Trophoblast cell (in vitro differentiated cells and primary cell): ENCODE measurements around the gene FXYD6.

Experiments used
- DNase-seq, 2 donors: peaks; one replicate each; pipeline ENCODE4 v3.0.0-alpha.2; 2016
- H2AFZ ChIP-seq: 2 replicates; pipeline ENCODE4 v1.6.1; 2013; ENCODE audit warnings: low read length, moderate library complexity, mild to moderate bottlenecking; ENCODE audit not compliant: insufficient read depth, poor library complexity
- H2AK5ac ChIP-seq: 2 replicates; pipeline ENCODE4 v1.6.1; 2013; ENCODE audit warnings: mild to moderate bottlenecking, low read length
- H2BK120ac ChIP-seq: 2 replicates; pipeline ENCODE4 v1.6.1; 2013; ENCODE audit warnings: low read length, mild to moderate bottlenecking, moderate library complexity; ENCODE audit not compliant: insufficient read depth, poor library complexity
- H2BK12ac ChIP-seq: 2 replicates; pipeline ENCODE4 v1.6.1; 2013; ENCODE audit warnings: mild to moderate bottlenecking, low read length, moderate library complexity
- H2BK5ac ChIP-seq: 2 replicates; pipeline ENCODE4 v1.6.1; 2013; ENCODE audit warnings: low read length, low read depth, moderate library complexity, mild to moderate bottlenecking; ENCODE audit not compliant: poor library complexity
- H3K14ac ChIP-seq: 2 replicates; pipeline ENCODE4 v1.6.1; 2013; ENCODE audit warnings: mild to moderate bottlenecking, low read length
- H3K18ac ChIP-seq: 2 replicates; pipeline ENCODE4 v1.6.1; 2013; ENCODE audit warnings: mild to moderate bottlenecking, low read length
- H3K23ac ChIP-seq: 2 replicates; pipeline ENCODE4 v1.6.1; 2013; ENCODE audit warnings: low read length
- H3K27ac ChIP-seq: 2 replicates; pipeline ENCODE4 v1.5.1; 2013; ENCODE audit warnings: low read depth, mild to moderate bottlenecking, inconsistent platforms, low read length, moderate library complexity
- H3K27me3 ChIP-seq: 2 replicates; pipeline ENCODE4 v1.6.1; 2013; ENCODE audit warnings: inconsistent platforms, mild to moderate bottlenecking, low read length, moderate library complexity; ENCODE audit not compliant: insufficient read depth
- H3K36me3 ChIP-seq, 2 experiments: 1 replicate in 1 of 2; 2 replicates in 1 of 2; pipeline ENCODE4 v1.6.1; 2013; ENCODE audit warnings: low read length in 2 of 2, mild to moderate bottlenecking in 2 of 2, moderate library complexity in 1 of 2; ENCODE audit not compliant: insufficient read depth in 2 of 2, control insufficient read depth in 1 of 2
- H3K4ac ChIP-seq: 2 replicates; pipeline ENCODE4 v1.6.1; 2013; ENCODE audit warnings: low read depth, mild to moderate bottlenecking, low read length, moderate library complexity
- H3K4me1 ChIP-seq, 2 experiments: 1 replicate in 1 of 2; 2 replicates in 1 of 2; pipeline ENCODE4 v1.6.1; 2013; ENCODE audit warnings: low read length in 2 of 2, mild to moderate bottlenecking in 2 of 2, moderate library complexity in 1 of 2; ENCODE audit not compliant: insufficient read depth in 2 of 2, control insufficient read depth in 1 of 2
- H3K4me2 ChIP-seq: 2 replicates; pipeline ENCODE4 v1.6.1; 2013; ENCODE audit warnings: inconsistent platforms, mild to moderate bottlenecking, low read length, moderate library complexity
- H3K4me3 ChIP-seq: 2 replicates; pipeline ENCODE4 v1.5.1; 2013; ENCODE audit warnings: mild to moderate bottlenecking, low read depth, low read length, inconsistent platforms
- H3K79me1 ChIP-seq: one replicate; pipeline ENCODE4 v1.6.1; 2013; ENCODE audit warnings: low read length
- H3K79me2 ChIP-seq: 2 replicates; pipeline ENCODE4 v1.6.1; 2013; ENCODE audit warnings: low read length, mild to moderate bottlenecking; ENCODE audit not compliant: control insufficient read depth, insufficient read depth, poor library complexity
- H3K9ac ChIP-seq: 2 replicates; pipeline ENCODE4 v1.6.1; 2013; ENCODE audit warnings: mild to moderate bottlenecking, low read length
- H3K9me3 ChIP-seq: 2 replicates; pipeline ENCODE4 v1.6.1; 2013; ENCODE audit warnings: low read depth, mild to moderate bottlenecking, control low read depth, inconsistent platforms, low read length; ENCODE audit not compliant: insufficient read depth
- H4K12ac ChIP-seq: 2 replicates; pipeline ENCODE4 v1.6.1; 2013; ENCODE audit warnings: low read depth, mild to moderate bottlenecking, low read length, moderate library complexity
- H4K8ac ChIP-seq: 2 replicates; pipeline ENCODE4 v1.6.1; 2013; ENCODE audit warnings: low read depth, mild to moderate bottlenecking, low read length, moderate library complexity
- H4K91ac ChIP-seq: one replicate; pipeline ENCODE4 v1.6.1; 2013; ENCODE audit warnings: low read depth, mild to moderate bottlenecking, low read length, moderate library complexity
- WGBS: extraction: QIAGEN DNeasy Blood & Tissue Kit; methylation state at CpG from one replicate; pipeline ENCODE4 v1.1.7; 2013; ENCODE audit warnings: missing lambda C conversion rate; ENCODE audit not compliant: insufficient read length, insufficient coverage; ENCODE audit errors: extremely low coverage; 5-methylcytosine and 5-hydroxymethylcytosine counted together

FXYD6 gene

DNA sequence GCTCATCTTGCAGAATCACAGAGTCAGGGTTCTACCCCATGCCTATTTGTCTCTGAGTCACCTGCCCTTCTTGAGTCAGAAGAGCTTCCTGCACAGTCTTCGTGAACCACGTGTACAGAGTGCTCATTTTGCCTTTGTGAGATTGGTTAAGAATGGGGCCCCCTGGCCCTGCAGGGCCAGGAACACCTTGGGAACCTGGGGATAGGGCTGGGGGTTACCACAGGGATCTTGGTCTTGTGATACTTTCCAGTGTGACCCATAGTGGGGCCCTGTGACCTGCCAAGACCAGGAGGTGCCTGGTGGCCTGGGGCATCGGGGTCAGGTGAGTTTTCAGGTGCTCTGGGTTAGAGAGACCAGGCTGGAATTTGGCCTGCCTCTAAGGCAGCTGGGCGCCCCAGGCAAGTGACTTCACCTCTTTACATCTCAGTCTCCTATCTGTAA is 43.3 kb upstream of the FXYD6 start:
- no peak overlapping the region for H4K91ac ChIP-seq

DNA sequence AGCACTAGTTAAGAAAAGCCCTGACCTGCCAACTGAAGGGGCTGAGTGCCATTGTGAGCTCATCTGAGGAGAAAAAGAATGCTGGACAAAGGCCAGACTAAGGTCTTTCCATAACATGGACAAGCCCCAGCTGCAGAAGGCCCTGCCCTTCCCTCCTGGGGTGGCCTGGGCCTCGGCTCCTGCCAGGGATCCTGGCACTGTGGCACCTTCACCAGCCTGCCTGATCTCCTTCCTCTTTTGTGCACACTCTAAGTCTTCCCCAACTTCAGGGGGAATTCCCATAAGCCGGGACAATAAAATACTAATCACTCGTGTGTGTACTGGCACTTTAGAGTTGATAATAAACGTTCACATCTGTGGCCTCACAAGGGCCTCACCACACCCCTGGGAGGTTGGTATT is 42.9 kb upstream of the FXYD6 start:
- Histone ChIP-seq H2AK5ac (no peak overlapping the region), H3K23ac (no peak overlapping the region), H4K12ac (no peak overlapping the region)

More for the DNA sequence above, 43.3 kb upstream of the FXYD6 start:
- Histone ChIP-seq H2BK120ac (no peak overlapping the region), H3K4me3 (no peak overlapping the region), H2AK5ac (no peak overlapping the region), H2AFZ (no peak overlapping the region), H2BK5ac (no peak overlapping the region), H3K9me3 (no peaks in the 10 kb centered on the region), H4K8ac (no peak overlapping the region), H3K79me1 (no peaks in the 10 kb centered on the region), H2BK12ac (no peak overlapping the region), H3K4me1 (peaks cover 6 to 14% of the 10 kb centered on the region in 2 experiments), H4K12ac (no peak overlapping the region), H3K14ac (no peak overlapping the region), H3K79me2 (no peaks in the 10 kb centered on the region), H3K36me3 (no peaks in the 10 kb centered on the region), H3K27me3 (no peaks in the 10 kb centered on the region), H3K4me2 (no peak overlapping the region), H3K27ac (no peak overlapping the region), H3K18ac (no peak overlapping the region), H3K23ac (no peak overlapping the region), H3K4ac (no peak overlapping the region), H3K9ac (no peak overlapping the region)
- peak; percentile 82 to 83 for DNase-seq
- WGBS = no CpG with 5 or more reads among the region's 4 CpGs

DNA sequence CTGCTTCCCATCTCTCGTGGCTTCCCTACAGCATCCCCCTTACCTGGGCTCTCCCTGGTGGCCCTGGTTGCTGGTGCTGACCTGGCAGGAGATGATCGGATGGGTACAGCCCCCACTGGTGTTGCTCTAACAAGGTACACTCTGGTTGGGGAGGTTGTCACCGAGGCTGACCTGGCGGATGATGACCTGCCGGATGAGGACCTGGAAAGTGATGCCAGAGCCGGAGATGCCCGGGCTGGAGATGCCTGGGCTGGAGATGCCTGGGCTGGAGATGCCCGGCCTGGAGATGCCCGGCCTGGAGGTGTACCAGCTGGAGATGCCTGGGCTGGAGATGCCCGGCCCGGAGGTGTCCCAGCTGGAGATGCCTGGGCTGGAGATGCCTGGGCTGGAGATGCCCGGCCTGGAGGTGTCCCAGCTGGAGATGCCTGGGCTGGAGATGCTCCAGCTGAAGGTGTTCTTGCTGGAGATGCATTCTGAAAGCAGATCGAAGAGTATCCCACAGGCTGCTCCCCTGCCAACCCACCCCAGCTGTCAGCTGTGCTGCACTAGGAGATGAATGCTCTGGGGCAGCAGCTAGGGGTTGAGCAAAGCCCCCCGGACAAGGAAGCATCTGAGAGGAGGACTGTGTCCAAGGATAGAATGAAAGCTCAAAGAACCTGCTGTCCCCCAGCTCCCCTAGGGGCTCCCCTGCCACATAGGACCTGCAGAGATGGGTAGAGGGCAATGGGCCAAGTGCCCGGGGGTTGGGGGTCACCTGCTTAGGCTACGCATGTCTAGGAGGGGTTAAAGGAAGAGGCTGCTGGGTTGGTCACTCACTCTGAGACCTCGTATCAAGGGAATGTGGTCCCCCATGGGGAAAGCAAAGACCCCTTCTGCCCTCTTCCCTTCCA is 42.2 kb upstream of the FXYD6 start:
- no peak overlapping the region for H3K23ac ChIP-seq
- H3K18ac ChIP-seq = no peak overlapping the region
- no peak for DNase-seq
- H2AFZ ChIP-seq = no peak overlapping the region
- H3K79me1 ChIP-seq = no peaks in the 10 kb centered on the region
- H4K91ac ChIP-seq = no peak overlapping the region
- H3K4me3 ChIP-seq = no peak overlapping the region
- no peaks in the 10 kb centered on the region for H3K27me3 ChIP-seq
- no peak overlapping the region for H2AK5ac ChIP-seq
- no peaks in the 10 kb centered on the region for H3K79me2 ChIP-seq
- H3K36me3 ChIP-seq = no peaks in the 10 kb centered on the region
- no peak overlapping the region for H3K4me2 ChIP-seq
- H2BK5ac ChIP-seq = no peak overlapping the region
- no peak overlapping the region for H4K12ac ChIP-seq
- no peak overlapping the region for H3K14ac ChIP-seq
- H3K27ac ChIP-seq = no peak overlapping the region
- peaks cover 3% of the 10 kb centered on the region for H3K9me3 ChIP-seq
- H3K4ac ChIP-seq = no peak overlapping the region
- H2BK120ac ChIP-seq = no peak overlapping the region
- H4K8ac ChIP-seq = no peak overlapping the region
- no peak overlapping the region for H3K9ac ChIP-seq
- peaks cover 6 to 14% of the 10 kb centered on the region in 2 experiments for H3K4me1 ChIP-seq
- WGBS = no CpG with 5 or more reads among the region's 17 CpGs
- H2BK12ac ChIP-seq = no peak overlapping the region

More for the DNA sequence above, 42.9 kb upstream of the FXYD6 start:
- no peak overlapping the region for H3K4me2 ChIP-seq
- H3K18ac ChIP-seq = peak overlapping the region; percentile 11
- no peak overlapping the region for H2AFZ ChIP-seq
- H3K36me3 ChIP-seq = no peaks in the 10 kb centered on the region
- no peak overlapping the region for H4K8ac ChIP-seq
- WGBS = no CpG with 5 or more reads among the region's 4 CpGs
- no peak overlapping the region for H2BK5ac ChIP-seq
- no peaks in the 10 kb centered on the region for H3K79me1 ChIP-seq
- H2BK120ac ChIP-seq = no peak overlapping the region
- no peak overlapping the region for H2BK12ac ChIP-seq
- H4K91ac ChIP-seq = no peak overlapping the region
- peaks cover 6 to 14% of the 10 kb centered on the region in 2 experiments for H3K4me1 ChIP-seq
- no peaks in the 10 kb centered on the region for H3K79me2 ChIP-seq
- no peaks in the 10 kb centered on the region for H3K27me3 ChIP-seq
- H3K4ac ChIP-seq = no peak overlapping the region
- H3K27ac ChIP-seq = no peak overlapping the region
- no peak overlapping the region for H3K9ac ChIP-seq
- peaks cover under 1% of the 10 kb centered on the region for H3K9me3 ChIP-seq
- H3K14ac ChIP-seq = no peak overlapping the region
- H3K4me3 ChIP-seq = no peak overlapping the region
- no peak for DNase-seq

DNA sequence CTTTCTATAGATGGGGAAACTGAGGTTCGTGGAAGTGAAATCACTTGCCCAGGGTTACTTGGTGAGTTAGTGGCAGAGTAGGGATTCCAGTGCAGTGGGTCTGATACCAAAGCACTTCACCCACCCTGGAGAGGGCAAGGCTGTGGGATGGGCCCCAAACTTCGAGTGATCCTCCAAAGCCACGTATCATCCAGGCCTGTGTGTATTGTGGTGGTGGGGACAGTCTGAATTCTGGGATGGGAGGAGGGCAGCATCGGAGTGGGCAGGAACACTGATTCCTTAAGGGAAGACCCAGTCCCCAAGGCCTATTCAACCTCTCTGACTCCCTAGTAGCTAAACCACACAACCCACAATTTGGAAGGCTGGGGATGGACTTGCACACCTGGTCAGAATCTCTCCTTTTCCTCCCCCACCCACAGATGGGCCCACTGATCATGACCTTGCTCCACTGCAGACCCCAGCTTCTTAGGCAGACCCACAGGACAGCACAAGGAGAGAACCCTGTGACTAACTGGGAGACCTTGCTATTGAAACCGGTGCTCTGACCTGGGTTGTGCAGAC is 41.2 kb upstream of the FXYD6 start:
- no peak overlapping the region for H2AFZ ChIP-seq

More for the DNA sequence above, 41.2 kb upstream of the FXYD6 start:
- H3K36me3 ChIP-seq = no peaks in the 10 kb centered on the region
- no peak overlapping the region for H3K23ac ChIP-seq
- no peak overlapping the region for H2BK5ac ChIP-seq
- no peak overlapping the region for H3K18ac ChIP-seq
- H2BK12ac ChIP-seq = no peak overlapping the region
- no peak overlapping the region for H3K27ac ChIP-seq
- H3K4ac ChIP-seq = no peak overlapping the region
- no peak overlapping the region for H3K9ac ChIP-seq
- H3K79me2 ChIP-seq = no peaks in the 10 kb centered on the region
- no peak overlapping the region for H4K91ac ChIP-seq
- H3K79me1 ChIP-seq = no peaks in the 10 kb centered on the region
- H3K27me3 ChIP-seq = no peaks in the 10 kb centered on the region
- peaks cover 3% of the 10 kb centered on the region for H3K9me3 ChIP-seq
- H2AK5ac ChIP-seq = no peak overlapping the region
- H3K4me1 ChIP-seq = peaks cover 6 to 12% of the 10 kb centered on the region in 2 experiments
- DNase-seq = no peak
- no peak overlapping the region for H3K4me2 ChIP-seq
- no peak overlapping the region for H2BK120ac ChIP-seq
- H3K4me3 ChIP-seq = no peak overlapping the region
- no peak overlapping the region for H4K12ac ChIP-seq
- H4K8ac ChIP-seq = no peak overlapping the region
- no peak overlapping the region for H3K14ac ChIP-seq
- WGBS = no CpG with 5 or more reads among the region's 5 CpGs
